PC-9 (cell line): ENCODE measurements around the gene IL16. TPM values are rescaled to one million over a fixed set of nuclear protein-coding genes. Genes with fewer than 3 reads are reported as not detected.

Experiments used
- BruUV-seq: library from RNA; stranded (reverse); fragments of 400-500 nt; replicated peaks from 2 replicates; lab custom pipeline; 2021; lab: Mats Ljungman, UMichigan
- CTCF ChIA-PET: fragments of 300-600 bp; sonication (Branson Sonifier 250); formaldehyde crosslinking; loops from one replicate; lab custom pipeline; 2022; ENCODE audit warnings: antibody characterized with exemption; lab: Charles Lee
- POLR2A ChIA-PET: fragments of 300-600 bp; sonication (Branson Sonifier 250); formaldehyde crosslinking; loops from one replicate; lab custom pipeline; 2022; ENCODE audit warnings: antibody characterized with exemption; ENCODE audit not compliant: unreplicated experiment; lab: Charles Lee
- DNase-seq, 2 experiments: peaks; one replicate each; pipeline versions ENCODE4 v3.0.0 to v3.0.0-alpha.2; 2015 to 2022; ENCODE audit warnings: mixed read lengths in 1 of 2
- H2AFZ ChIP-seq: fragments of 200-600 bp; sonication (generic); 2 replicates; pipeline ENCODE4 v1.8.1; 2017; ENCODE audit warnings: antibody characterized with exemption
- H3F3A ChIP-seq: fragments of 200-600 bp; sonication (generic); 2 replicates; pipeline ENCODE4 v1.8.1; 2017; ENCODE audit warnings: antibody characterized with exemption, mild to moderate bottlenecking, low read depth; ENCODE audit not compliant: insufficient read depth
- H3K27ac ChIP-seq: fragments of 200-600 bp; sonication (generic); 2 replicates; pipeline ENCODE4 v1.6.1; 2016; ENCODE audit warnings: mixed run types
- H3K27me3 ChIP-seq: fragments of 200-600 bp; sonication (generic); 2 replicates; pipeline ENCODE4 v1.6.1; 2016; ENCODE audit warnings: low read depth, mixed run types; ENCODE audit not compliant: insufficient read depth
- H3K36me3 ChIP-seq: fragments of 200-600 bp; sonication (generic); 2 replicates; pipeline ENCODE4 v1.6.1; 2016; ENCODE audit warnings: low read depth, mixed run types
- H3K4me1 ChIP-seq: fragments of 200-600 bp; sonication (generic); replicated peaks from 2 replicates; pipeline ENCODE4 v1.6.1; 2016; ENCODE audit warnings: mixed run types; ENCODE audit not compliant: insufficient read depth
- H3K4me2 ChIP-seq: fragments of 200-600 bp; sonication (generic); 2 replicates; pipeline ENCODE4 v1.6.1; 2017; ENCODE audit warnings: mixed run types
- H3K4me3 ChIP-seq: fragments of 200-600 bp; sonication (generic); 2 replicates; pipeline ENCODE4 v1.6.1; 2016; ENCODE audit warnings: mixed run types
- H3K79me2 ChIP-seq: fragments of 200-600 bp; sonication (generic); 2 replicates; pipeline ENCODE4 v1.6.1; 2017; ENCODE audit warnings: low read depth, mixed run types
- H3K9me2 ChIP-seq: fragments of 200-600 bp; sonication (generic); 2 replicates; pipeline ENCODE4 v1.8.1; 2017; ENCODE audit warnings: mild to moderate bottlenecking; ENCODE audit not compliant: insufficient read depth
- H3K9me3 ChIP-seq: fragments of 200-600 bp; sonication (generic); 2 replicates; pipeline ENCODE4 v1.8.1; 2016; ENCODE audit warnings: low read depth; ENCODE audit not compliant: insufficient read depth
- H4K20me1 ChIP-seq: fragments of 200-600 bp; sonication (generic); 2 replicates; pipeline ENCODE4 v1.8.1; 2017; ENCODE audit not compliant: insufficient read depth
- CTCF ChIP-seq: fragments of 200-600 bp; sonication (generic); conservative IDR thresholded peaks from 2 replicates; pipeline ENCODE4 v1.6.1; 2017; ENCODE audit warnings: mixed run types, antibody characterized with exemption, mild to moderate bottlenecking, moderate library complexity
- EZH2 ChIP-seq: fragments of 200-600 bp; sonication (generic); IDR thresholded peaks from 2 replicates; pipeline ENCODE4 v1.8.0; 2017; ENCODE audit warnings: antibody characterized with exemption, low read depth
- intact Hi-C: fragments of 100-400 bp; cut with micrococcal nuclease; formaldehyde crosslinking; loops from one replicate; pipeline ENCODE4 v1.10.0; 2022; ENCODE audit not compliant: unreplicated experiment
- total RNA-seq: library from RNA; stranded (reverse); gene quantifications from 2 replicates; pipeline ENCODE4 v1.2.3, GENCODE V29; 2021

The IL16 gene
- total RNA-seq, 1 experiment from 2014 or later, result 0.50 TPM

GRCh38 chr15:81275711-81276392 is 79.2 kb downstream of the IL16 start:
- H3K9me3 ChIP-seq, result no peaks in the 10 kb centered on the region
- no TSS peak for BruUV-seq
- H3K27ac ChIP-seq, result no peak overlapping the region
- POLR2A ChIA-PET, result no interaction called here
- no peak for DNase-seq
- H2AFZ ChIP-seq, result no peak overlapping the region
- H3F3A ChIP-seq, result no peaks in the 10 kb centered on the region
- CTCF ChIA-PET, result interaction anchor here (0.6 kb wide), 2 partner anchors 184 to 223 kb away, joined by 3 to 4 read pairs; no protein-coding TSS in a partner anchor
- no peaks in the 10 kb centered on the region for H3K79me2 ChIP-seq
- TF ChIP-seq EZH2 (no peak), CTCF (no peak)
- H3K4me1 ChIP-seq, result no peaks in the 10 kb centered on the region
- no peaks in the 10 kb centered on the region for H3K36me3 ChIP-seq
- H4K20me1 ChIP-seq, result no peaks in the 10 kb centered on the region
- H3K27me3 ChIP-seq, result peaks cover 38% of the 10 kb centered on the region
- H3K4me2 ChIP-seq, result no peak overlapping the region
- no peaks in the 10 kb centered on the region for H3K9me2 ChIP-seq
- intact Hi-C loops, result loop anchor here (1.0 to 5.0 kb wide), 3 partner anchors 60 to 206 kb away; no protein-coding TSS in a partner anchor
- H3K4me3 ChIP-seq, result no peak overlapping the region

- no peaks in the 10 kb centered on the region for H3K9me2 ChIP-seq
- BruUV-seq, result no TSS peak
- no peaks in the 10 kb centered on the region for H3F3A ChIP-seq
- no peaks in the 10 kb centered on the region for H3K36me3 ChIP-seq
- ChIA-PET CTCF (no interaction called here), POLR2A (no interaction called here)
- no peaks in the 10 kb centered on the region for H3K79me2 ChIP-seq
- H3K9me3 ChIP-seq, result no peaks in the 10 kb centered on the region
- H3K4me2 ChIP-seq, result no peak overlapping the region
- no peak for TF ChIP-seq EZH2
- no peak for TF ChIP-seq CTCF
- H3K4me3 ChIP-seq, result no peak overlapping the region
- DNase-seq, result no peak
- peaks cover 40% of the 10 kb centered on the region for H3K27me3 ChIP-seq
- intact Hi-C loops, result loop anchor here (5.0 kb wide), 1 partner anchor 205 kb away; no protein-coding TSS in a partner anchor
- no peak overlapping the region for H3K27ac ChIP-seq
- no peaks in the 10 kb centered on the region for H3K4me1 ChIP-seq
- no peaks in the 10 kb centered on the region for H4K20me1 ChIP-seq
- no peak overlapping the region for H2AFZ ChIP-seq
Measured at GRCh38 chr15:81276967-81277366, 80.3 kb downstream of the IL16 start.

GRCh38 chr15:81277851-81278250 is 81.2 kb downstream of the IL16 start:
- no TSS peak for BruUV-seq
- intact Hi-C loops, result loop anchor here (5.0 kb wide), 1 partner anchor 204 kb away; no protein-coding TSS in a partner anchor
- H3K27me3 ChIP-seq, result peaks cover 36% of the 10 kb centered on the region
- no peaks in the 10 kb centered on the region for H3K36me3 ChIP-seq
- no peaks in the 10 kb centered on the region for H3K9me2 ChIP-seq
- no peak overlapping the region for H3K4me3 ChIP-seq
- no peak overlapping the region for H2AFZ ChIP-seq
- H4K20me1 ChIP-seq, result no peaks in the 10 kb centered on the region
- ChIA-PET CTCF (no interaction called here), POLR2A (no interaction called here)
- H3K4me2 ChIP-seq, result no peak overlapping the region
- H3K4me1 ChIP-seq, result no peaks in the 10 kb centered on the region
- TF ChIP-seq EZH2 (no peak), CTCF (no peak)
- no peak for DNase-seq
- no peaks in the 10 kb centered on the region for H3K9me3 ChIP-seq
- H3K79me2 ChIP-seq, result no peaks in the 10 kb centered on the region
- no peaks in the 10 kb centered on the region for H3F3A ChIP-seq
- no peak overlapping the region for H3K27ac ChIP-seq
